Activated B cell treated with CpG ODN at 0.5 μM for 24 hours (primary cell): ENCODE results near the gene IQCE. TPM values are rescaled to one million over a fixed set of nuclear protein-coding genes. Genes with fewer than 3 reads are reported as not detected.

Experiments
- ATAC-seq: fragments of 200-7000 bp; cut with Tn5 transposase; one replicate; pipeline ENCODE4 v1.10.0; 2021; ENCODE audit warnings: low read depth, mild to moderate bottlenecking, moderate library complexity
- CTCF ChIA-PET: fragments of 350-600 bp; sonication (Branson Sonifier 250); formaldehyde crosslinking; loops from one replicate; lab custom pipeline; 2021; ENCODE audit warnings: antibody characterized with exemption; lab: Charles Lee
- POLR2A ChIA-PET: fragments of 350-600 bp; sonication (Branson Sonifier 250); formaldehyde crosslinking; loops from one replicate; lab custom pipeline; 2021; ENCODE audit warnings: antibody characterized with exemption; lab: Charles Lee
- DNase-seq: peaks from one replicate; pipeline ENCODE4 v3.0.0; 2022
- H3K27ac Mint-ChIP-seq: one replicate; pipeline ENCODE4 v1.8.0; 2020; ENCODE audit warnings: mixed read lengths
- H3K27me3 Mint-ChIP-seq: one replicate; pipeline ENCODE4 v1.8.0; 2021; ENCODE audit warnings: mixed read lengths
- H3K36me3 Mint-ChIP-seq: one replicate; pipeline ENCODE4 v1.8.0; 2021; ENCODE audit warnings: low read depth, mixed read lengths
- H3K4me1 Mint-ChIP-seq: one replicate; pipeline ENCODE4 v1.8.0; 2021; ENCODE audit warnings: mixed read lengths
- H3K4me3 Mint-ChIP-seq: one replicate; pipeline ENCODE4 v1.8.0; 2020; ENCODE audit warnings: mild to moderate bottlenecking, mixed read lengths
- H3K9me3 Mint-ChIP-seq: one replicate; pipeline ENCODE4 v1.8.0; 2020; ENCODE audit warnings: mixed read lengths
- CTCF ChIP-seq: fragments of 200-600 bp; IDR thresholded peaks from one replicate; pipeline ENCODE4 v1.8.0; 2022; ENCODE audit warnings: antibody characterized with exemption, mild to moderate bottlenecking
- intact Hi-C: fragments of 100-400 bp; cut with micrococcal nuclease; formaldehyde crosslinking; loops from one replicate; pipeline ENCODE4 v1.15.1; 2024
- total RNA-seq: library from RNA; stranded (reverse); gene quantifications from 2 replicates; pipeline ENCODE4 v1.2.3, GENCODE V29; 2022

The IQCE gene
- total RNA-seq, 1 donor from 2014 or later = 7.7 TPM

- no peak for ATAC-seq
- Mint-ChIP-seq H3K27ac (no peak overlapping the region), H3K9me3 (no peaks in the 10 kb centered on the region), H3K4me3 (no peak overlapping the region), H3K36me3 (no peaks in the 10 kb centered on the region), H3K4me1 (peaks cover 6% of the 10 kb centered on the region), H3K27me3 (no peaks in the 10 kb centered on the region)
- ChIA-PET CTCF (interaction anchor here (1.5 kb wide), 1 partner anchor 10 kb away, joined by 6 read pairs; no protein-coding TSS in a partner anchor), POLR2A (no interaction called here)
- no peak for DNase-seq
- TF ChIP-seq CTCF = no peak
- intact Hi-C loops = no loop called here
Observed at GRCh38 chr7:2619116-2619515, 60.3 kb downstream of the IQCE start.

GRCh38 chr7:2621061-2621828 lies 62.5 kb downstream of the IQCE start:
- POLR2A ChIA-PET = interaction anchor here (0.6 kb wide), 1 partner anchor 10 kb away, joined by 7 read pairs; no protein-coding TSS in a partner anchor
- no peak overlapping the region for H3K27ac Mint-ChIP-seq
- H3K4me3 Mint-ChIP-seq = no peak overlapping the region
- H3K27me3 Mint-ChIP-seq = peaks cover 2% of the 10 kb centered on the region
- H3K9me3 Mint-ChIP-seq = no peaks in the 10 kb centered on the region
- no peaks in the 10 kb centered on the region for H3K4me1 Mint-ChIP-seq
- intact Hi-C loops = no loop called here
- no peak for ATAC-seq
- CTCF ChIA-PET = no interaction called here
- DNase-seq = no peak
- no peaks in the 10 kb centered on the region for H3K36me3 Mint-ChIP-seq
- no peak for TF ChIP-seq CTCF

GRCh38 chr7:2621948-2622640 lies 63.3 kb downstream of the IQCE start:
- POLR2A ChIA-PET = interaction anchor here (0.6 to 0.7 kb wide), 2 partner anchors 26 to 125 kb away, joined by 3 to 6 read pairs; no protein-coding TSS in a partner anchor
- H3K27ac Mint-ChIP-seq = no peak overlapping the region
- intact Hi-C loops = no loop called here
- no peaks in the 10 kb centered on the region for H3K4me1 Mint-ChIP-seq
- peaks cover 5% of the 10 kb centered on the region for H3K27me3 Mint-ChIP-seq
- H3K4me3 Mint-ChIP-seq = no peak overlapping the region
- ATAC-seq = no peak
- TF ChIP-seq CTCF = no peak
- CTCF ChIA-PET = no interaction called here
- H3K36me3 Mint-ChIP-seq = no peaks in the 10 kb centered on the region
- no peaks in the 10 kb centered on the region for H3K9me3 Mint-ChIP-seq
- no peak for DNase-seq

- Mint-ChIP-seq H3K36me3 (no peaks in the 10 kb centered on the region), H3K9me3 (no peaks in the 10 kb centered on the region), H3K27ac (no peak overlapping the region), H3K4me3 (no peak overlapping the region), H3K4me1 (no peaks in the 10 kb centered on the region), H3K27me3 (peaks cover 7% of the 10 kb centered on the region)
- ChIA-PET POLR2A (interaction anchor here (0.5 to 0.6 kb wide), 3 partner anchors 14 to 149 kb away, joined by 3 to 10 read pairs (median 3); no protein-coding TSS in a partner anchor), CTCF (no interaction called here)
- DNase-seq = no peak
- no peak for TF ChIP-seq CTCF
- ATAC-seq = no peak
- intact Hi-C loops = no loop called here
Observed at GRCh38 chr7:2622869-2623697, 64.3 kb downstream of the IQCE start.
